ENCODE data around the gene HDAC9.

- TF ChIP-seq CTCF (IDR thresholded peaks at IDR 0.05), result no peak
- TF ChIP-seq POLR2A (IDR thresholded peaks at IDR 0.05), result no peak
These were observed 46.3 kb downstream of the HDAC9 start for GRCh38 chr7:18541871-18542212.
